GM19397 (cell line): ENCODE measurements around the gene HCN1.
"Not testable (repeated sequence)": the region's sequence is repeated elsewhere in the genome, so short reads cannot be mapped to it uniquely, and the experiment has no call there.

ENCODE experiments used
- ATAC-seq: cut with Tn5 transposase; IDR thresholded peaks from one replicate; pipeline ENCODE4 v1.9.1; 2021; ENCODE audit warnings: mild to moderate bottlenecking, moderate library complexity; ENCODE audit not compliant: unreplicated experiment

The HCN1 gene

GRCh38 chr5:45437752-45438151, 258.4 kb downstream of the HCN1 start:
- ATAC-seq = no peak

- no peak for ATAC-seq
These were observed 278.7 kb downstream of the HCN1 start for GRCh38 chr5:45417285-45417998.

- no peak for ATAC-seq
These were observed 281.3 kb downstream of the HCN1 start for GRCh38 chr5:45414620-45415573.

- ATAC-seq = no peak
These were observed 284.1 kb downstream of the HCN1 start for GRCh38 chr5:45411971-45412612.

- ATAC-seq = no peak
These were observed 285.7 kb downstream of the HCN1 start for GRCh38 chr5:45410304-45410995.

- ATAC-seq = no peak
These were observed 288.1 kb downstream of the HCN1 start for GRCh38 chr5:45408067-45408466.

- ATAC-seq = no peak
These were observed 293.2 kb downstream of the HCN1 start for GRCh38 chr5:45402804-45403455.

- ATAC-seq = no peak
These were observed 297.1 kb downstream of the HCN1 start for GRCh38 chr5:45399041-45399440.

GRCh38 chr5:45385321-45386058, 310.7 kb downstream of the HCN1 start:
- no peak for ATAC-seq

- ATAC-seq = no peak
These were observed 312.2 kb downstream of the HCN1 start for GRCh38 chr5:45383985-45384384.

GRCh38 chr5:45382583-45382982, 313.6 kb downstream of the HCN1 start:
- no peak for ATAC-seq

- no peak for ATAC-seq
These were observed 319.8 kb downstream of the HCN1 start for GRCh38 chr5:45376417-45376816.

GRCh38 chr5:45372629-45373028, 323.6 kb downstream of the HCN1 start:
- no peak for ATAC-seq

GRCh38 chr5:45371423-45371822, 324.8 kb downstream of the HCN1 start:
- ATAC-seq = not testable (repeated sequence)

- no peak for ATAC-seq
These were observed 340.8 kb downstream of the HCN1 start for GRCh38 chr5:45355189-45355992.

- no peak for ATAC-seq
These were observed 359.7 kb downstream of the HCN1 start for GRCh38 chr5:45336464-45336863.

GRCh38 chr5:45335978-45336377, 360.2 kb downstream of the HCN1 start:
- ATAC-seq = no peak

- no peak for ATAC-seq
These were observed 360.8 kb downstream of the HCN1 start for GRCh38 chr5:45335346-45335745.

GRCh38 chr5:45334939-45335338, 361.2 kb downstream of the HCN1 start:
- no peak for ATAC-seq
